Fibroblast of peridontal ligament (primary cell): ENCODE results near the gene CPVL.

Experiments used
- DNase-seq: peaks from one replicate; pipeline ENCODE4 v3.0.0-alpha.2; 2010; ENCODE audit errors: extremely low read depth

CPVL gene

DNA sequence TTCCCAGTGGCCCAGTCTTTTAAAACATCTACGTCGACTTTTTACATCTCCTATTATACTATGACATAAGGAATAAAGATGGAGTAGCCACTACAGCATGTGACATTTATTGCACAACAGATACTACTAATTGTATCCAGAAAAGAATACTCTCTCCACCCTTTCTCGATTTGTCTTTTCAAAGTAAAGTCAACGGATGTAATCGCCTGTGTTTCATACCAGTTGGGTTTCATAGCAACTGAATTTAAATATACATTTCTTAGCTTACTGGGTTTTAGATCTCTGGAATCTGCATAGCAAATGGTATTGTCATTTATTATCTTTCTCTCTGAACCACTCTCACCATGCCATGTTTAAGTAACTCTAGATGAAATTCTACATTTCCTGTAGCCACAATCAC, 101.8 kb downstream of the CPVL start:
- DNase-seq, result peak; percentile 49

DNA sequence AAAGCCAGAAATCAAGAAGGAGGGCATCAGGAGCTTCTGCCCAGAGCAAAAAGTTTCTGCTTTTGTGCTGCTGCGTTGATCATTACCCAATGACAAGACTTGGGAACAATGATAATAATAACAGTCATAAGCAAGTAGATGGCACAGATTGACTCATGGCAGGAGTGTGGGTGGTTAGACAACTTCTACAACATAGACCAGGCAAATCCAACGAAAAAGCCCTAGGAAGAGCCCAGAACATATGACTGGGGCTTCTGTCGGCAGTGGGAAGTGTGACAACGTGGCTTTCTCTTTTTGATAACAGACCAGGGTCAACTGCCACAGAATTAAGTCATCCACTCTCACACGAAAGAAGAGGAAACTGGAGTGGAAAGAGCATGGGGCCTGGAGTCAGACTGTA, 102.8 kb downstream of the CPVL start:
- DNase-seq, result no peak

DNA sequence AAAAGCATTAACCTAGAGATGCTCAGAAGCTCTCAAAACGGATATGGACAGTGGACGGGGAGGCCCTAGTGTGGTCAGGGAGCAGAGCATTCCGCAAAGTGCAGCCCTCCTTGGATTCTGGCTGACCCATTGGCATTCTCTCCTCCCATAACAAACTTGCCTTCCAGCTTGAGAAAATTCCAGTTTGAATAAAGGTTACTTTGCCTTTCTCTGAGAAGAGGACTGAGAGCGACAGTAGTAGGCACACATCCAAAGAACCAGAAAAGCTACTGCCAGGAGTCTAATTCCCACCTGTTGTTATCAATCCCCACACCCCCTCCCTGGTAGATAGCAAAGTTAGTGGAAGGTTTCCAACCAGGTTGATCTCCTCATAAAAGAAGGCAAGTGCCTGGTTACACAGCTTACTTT, 103.5 kb downstream of the CPVL start:
- DNase-seq, result no peak

DNA sequence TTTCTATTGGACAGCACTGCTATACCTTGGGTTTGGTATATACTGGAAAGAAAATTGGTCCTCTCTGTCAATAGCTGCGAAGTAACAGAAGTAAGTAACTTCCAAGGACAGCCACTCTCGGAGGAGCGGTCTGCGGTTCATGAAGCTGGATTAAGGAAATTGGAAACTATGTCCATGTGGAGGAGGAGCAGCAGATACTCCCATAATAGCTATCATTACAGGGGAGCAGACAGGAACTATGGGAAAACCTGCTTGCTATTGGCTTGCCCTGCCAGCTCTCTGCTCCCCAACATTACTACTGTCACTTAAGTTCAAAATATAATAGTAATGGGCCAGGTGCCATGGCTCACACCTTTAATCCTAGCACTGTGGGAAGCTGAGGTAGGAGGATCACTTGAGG, 104.3 kb downstream of the CPVL start:
- no peak for DNase-seq

DNA sequence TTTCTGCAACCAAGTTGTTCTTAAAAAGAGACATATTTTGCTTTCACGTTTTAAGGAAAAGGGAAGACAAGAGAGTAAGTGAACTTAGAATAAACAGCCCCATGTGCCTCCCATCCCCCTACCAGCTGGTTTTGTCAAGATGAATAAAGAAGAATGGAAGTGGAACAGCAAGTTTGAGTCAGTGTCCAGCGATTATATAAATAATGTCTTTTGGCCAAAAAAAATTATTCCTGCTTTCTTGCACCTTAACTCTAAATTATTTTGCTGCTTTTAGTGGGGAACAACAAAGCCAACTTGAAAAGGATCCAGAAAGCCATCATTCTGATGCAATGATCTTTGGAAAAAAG, 105.8 kb downstream of the CPVL start:
- DNase-seq, result no peak

DNA sequence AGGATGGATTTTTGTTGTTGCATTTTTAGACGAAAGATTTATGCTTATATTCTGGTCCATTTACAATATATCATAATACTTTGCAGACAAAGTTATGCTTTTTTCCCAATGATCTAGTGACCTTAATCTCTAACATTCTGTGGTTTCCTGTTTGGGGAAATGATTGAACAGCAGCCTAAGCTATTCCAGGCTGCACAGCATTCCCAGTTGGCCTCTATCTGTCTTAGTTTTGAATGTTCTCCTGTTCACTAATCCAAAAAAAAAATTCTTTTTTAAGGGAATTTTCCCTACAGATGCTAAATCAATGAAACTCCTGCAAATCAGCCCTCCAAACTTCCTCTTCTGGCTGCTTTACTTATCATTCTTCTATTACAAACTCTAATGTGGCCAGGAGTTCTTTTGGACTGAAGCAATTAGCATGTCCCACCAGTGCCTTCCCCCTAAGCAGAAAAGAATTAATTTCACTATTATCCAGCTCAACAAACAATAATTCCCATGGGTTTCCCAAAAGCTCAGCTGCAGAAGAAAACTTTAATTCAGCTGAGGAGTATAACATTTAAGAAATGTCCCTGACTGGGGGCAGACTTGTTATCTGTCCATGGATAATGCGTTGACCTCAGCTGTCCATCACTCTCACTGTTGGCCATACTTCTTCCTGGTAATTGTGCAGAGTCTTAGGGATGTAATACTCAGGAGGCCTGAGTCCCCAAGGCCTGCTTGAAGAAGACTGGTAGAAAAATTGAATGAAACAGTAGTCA, 106.3 kb downstream of the CPVL start:
- DNase-seq, result peak; percentile 32

DNA sequence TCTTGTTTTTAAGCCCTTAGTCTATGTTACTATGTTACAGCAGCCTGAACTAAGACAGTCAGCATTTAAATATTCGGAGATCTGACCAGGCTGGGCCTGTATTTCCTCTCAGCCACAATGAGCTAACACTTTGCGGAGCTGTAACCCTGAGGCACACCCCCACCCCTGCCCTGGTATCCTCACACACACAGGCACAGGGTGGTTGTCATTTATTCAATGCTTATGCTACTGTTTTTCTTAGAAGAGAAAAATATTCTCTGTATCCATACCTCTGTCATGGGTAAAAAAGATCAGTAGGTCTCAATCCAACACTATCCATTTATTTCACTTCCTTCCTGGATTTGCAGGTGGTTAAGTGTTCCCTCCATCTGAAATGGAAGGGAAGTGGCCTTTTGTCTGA, 107.9 kb downstream of the CPVL start:
- DNase-seq, result peak; percentile 15

DNA sequence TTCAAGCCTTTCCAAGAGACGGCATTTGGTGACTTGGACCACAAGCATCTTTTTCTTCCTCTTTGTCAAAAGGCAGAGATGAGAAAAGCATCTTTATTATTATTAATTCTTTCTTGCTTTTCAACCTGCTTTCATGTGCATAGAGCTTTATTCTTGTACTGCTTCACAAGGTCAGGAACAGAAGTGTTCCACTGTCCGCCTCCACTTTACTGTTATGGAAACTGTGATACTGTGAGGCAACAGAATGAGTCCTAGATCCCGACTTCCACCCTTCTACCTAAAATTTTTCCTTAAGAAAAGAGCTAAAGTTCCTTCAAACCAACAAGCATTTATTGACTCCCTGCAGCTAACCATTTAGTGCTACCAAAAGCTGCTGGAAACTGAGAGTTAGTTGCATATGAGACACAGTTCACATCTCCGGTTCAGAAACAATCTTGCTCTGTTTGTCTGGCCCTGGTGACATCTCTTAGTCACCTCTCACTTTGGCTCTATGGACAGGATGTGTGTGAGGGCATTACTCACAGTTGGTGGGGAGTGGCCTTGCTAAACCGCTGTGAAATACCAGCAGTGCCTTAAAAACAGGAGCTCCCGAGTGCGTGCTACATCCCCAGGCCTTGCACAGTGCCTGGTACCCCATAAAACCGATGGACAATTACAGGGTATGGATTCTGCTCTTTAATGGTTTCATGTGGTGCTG, 111.1 kb downstream of the CPVL start:
- DNase-seq, result peak; percentile 43

DNA sequence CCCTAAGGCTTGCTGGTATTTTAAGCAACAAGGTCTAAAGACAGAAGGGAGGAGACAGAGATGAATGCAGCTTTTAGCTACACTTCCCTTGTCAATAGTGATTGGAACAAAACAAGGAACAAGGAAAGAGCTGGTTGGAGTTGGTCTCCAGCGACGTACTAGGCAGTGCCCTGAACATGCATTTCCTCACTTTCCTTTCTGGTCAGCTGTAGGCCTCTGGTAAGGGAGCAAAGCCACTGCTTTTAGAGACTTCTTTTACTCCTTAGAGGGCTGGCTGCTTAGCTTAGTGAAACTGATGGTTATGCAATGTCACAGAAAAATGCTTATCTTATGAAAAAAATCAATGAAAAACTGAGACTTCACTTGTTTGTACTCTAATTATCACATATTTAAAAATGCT, 112.8 kb downstream of the CPVL start:
- DNase-seq, result no peak

DNA sequence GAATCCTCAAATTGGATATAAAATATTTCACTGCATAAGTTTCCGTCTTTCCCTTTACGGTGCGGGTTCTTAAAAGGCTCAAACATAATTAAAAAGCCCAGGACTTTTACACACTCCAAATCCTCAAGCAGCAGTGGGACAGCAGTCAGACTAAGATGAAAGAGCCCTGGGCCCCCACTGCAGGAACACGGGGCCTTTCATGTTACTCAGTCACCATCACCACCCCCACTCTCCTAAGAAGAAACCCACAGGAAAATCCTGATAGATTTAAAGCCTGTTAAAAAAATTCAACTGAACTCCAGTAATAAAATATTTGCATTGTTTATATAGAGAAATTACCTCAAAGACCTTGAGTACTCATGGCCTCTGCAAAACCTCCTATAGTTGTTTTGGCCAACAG, 114.2 kb downstream of the CPVL start:
- DNase-seq, result no peak

DNA sequence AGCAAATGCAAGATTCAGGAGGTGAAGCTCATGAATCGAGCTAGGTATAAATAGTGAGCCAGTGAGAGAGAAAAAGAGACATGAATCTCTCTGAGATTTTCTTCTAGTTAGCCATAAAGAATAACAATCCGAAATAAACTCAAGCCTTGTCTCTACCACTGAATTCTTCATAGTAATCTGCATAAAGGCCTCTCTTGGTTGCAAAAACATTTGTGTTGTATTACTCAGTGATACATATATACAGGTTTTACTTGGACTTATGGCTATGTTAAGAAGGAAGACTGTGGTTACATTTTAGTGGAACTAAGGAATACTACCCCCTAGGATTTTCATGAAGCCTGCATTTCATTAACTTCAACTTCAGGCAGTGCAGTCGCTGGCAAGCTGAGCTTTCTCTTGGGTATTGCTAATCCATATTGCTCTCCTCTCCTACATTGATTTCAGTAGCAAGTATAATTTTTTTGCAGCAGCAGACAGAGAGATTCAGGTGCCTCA, 115.5 kb downstream of the CPVL start:
- DNase-seq, result no peak

DNA sequence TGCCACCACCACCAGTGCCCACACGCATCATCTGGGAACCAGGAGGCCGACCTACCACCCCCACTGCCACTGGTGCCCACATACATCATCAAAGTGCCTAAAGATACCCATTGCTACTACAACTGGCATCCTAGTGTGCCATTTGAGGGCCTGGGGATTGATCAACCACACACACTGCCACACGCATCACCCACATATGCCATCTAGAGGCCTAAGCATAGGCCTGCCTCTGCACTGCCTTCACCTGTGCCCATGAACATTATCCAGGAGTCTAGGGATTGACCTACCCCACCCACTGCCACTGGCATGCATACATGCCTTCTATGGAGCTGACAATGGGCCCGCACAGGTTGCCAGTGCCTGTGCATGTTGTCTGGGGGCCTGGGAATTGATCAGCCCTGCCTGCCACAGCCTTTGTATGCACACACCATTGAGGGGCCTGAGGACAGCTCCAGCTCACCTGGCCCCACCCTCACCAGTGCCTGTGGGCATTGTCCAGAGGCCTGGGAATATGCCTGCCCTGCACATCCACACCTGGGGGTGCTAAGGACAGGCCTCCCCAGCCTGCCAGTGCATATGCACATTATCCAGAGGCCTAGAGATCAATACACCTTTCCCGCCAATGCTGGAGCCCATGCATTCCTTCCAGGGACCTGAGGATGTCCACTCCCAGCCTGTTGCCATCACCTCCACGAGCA, 123.9 kb downstream of the CPVL start:
- DNase-seq, result no peak

DNA sequence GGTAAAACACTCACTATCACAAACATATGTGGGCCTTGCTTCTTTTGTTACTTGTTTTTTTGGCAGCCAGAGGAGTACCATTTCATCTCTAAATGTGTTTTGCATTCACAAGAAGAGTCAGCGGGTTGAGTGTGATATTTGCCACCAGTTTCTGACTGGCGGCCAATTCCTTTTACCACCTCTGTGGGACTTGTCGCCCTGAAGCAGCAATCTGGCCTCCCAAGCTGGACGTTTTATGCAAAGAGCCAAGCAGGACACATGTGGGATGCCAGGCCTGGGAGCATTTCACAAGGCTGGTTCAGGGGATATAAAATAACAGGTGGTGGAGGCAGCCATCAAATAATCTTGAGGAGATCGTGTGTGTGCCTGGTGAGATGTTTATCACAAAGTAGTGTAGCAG, 126.4 kb downstream of the CPVL start:
- DNase-seq, result no peak

DNA sequence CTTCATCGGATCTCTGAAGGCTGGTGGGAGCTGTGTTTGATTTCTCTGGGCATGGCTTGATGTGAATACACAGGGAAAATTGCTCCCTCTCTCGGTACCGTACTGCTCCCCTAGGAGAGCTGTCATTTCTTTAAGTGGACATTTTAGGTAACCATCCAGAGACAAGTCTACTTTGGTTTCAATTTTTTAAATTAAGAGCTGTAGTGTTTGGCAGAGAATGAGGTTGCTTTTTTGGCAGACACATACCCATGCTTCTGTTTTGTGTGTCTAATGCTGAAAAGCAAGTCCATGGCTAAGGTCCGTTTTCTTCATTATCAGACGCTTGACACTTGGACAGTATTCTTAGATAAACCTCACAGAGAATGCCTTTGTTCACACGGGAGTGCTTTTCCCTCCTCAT, 127.0 kb downstream of the CPVL start:
- DNase-seq, result peak; percentile 11

DNA sequence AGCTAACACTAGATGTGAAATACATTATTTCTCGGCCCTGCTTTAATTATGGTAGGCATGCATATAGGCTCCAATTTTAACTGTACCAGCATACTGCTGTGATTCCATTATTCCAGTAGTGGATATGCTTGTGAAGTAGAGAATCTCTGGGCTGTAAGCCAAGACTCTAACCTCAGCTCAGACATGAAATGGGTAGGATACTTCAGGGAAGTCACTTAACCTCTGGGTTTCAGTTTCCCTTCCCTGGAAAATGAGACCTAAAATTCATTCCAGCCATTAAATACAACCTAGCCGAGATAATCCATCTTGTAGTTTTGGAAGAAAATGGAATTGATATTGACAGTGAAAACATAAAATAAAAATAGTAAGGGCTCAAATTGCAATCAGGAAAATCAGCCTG, 128.6 kb downstream of the CPVL start:
- peak; percentile 16 for DNase-seq

DNA sequence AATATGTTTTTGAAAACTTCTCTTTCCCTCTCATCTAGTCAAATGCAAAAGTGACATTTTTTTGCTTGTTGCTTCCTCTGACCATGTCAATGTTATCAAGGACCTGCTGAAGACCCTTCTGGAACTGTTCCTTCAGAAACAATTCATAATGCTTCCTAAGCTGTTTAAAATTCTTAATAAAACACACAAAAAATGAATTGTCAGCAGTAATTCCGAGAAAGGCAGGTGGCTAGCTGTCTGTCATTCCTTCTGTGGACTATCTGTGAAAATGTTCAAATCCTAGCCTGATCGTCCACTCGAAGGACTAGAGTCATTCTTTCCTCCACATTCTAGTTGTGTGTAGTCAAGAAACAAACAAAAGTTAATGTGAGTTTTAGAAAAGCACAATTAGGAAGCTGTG, 131.6 kb downstream of the CPVL start:
- DNase-seq, result no peak

DNA sequence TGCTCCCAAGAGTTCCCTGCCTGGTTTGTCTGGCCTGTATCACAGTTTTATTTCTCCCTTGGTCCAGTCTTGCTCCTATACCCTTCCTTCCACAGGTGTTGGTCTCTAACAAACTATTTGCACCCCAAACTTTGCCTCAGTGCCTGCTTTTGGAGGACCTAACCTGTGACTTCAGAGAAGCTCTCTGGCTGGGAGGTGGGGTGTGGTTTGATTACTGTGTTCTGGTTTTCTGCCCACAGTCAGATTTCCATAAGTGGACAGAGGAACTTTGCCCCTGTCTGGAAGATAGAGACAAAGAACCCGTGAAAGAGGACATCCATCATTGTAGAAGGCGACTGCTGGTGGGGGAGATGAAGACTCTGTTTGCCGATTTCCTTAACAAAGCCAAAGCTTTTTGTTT, 132.4 kb downstream of the CPVL start:
- DNase-seq, result no peak

DNA sequence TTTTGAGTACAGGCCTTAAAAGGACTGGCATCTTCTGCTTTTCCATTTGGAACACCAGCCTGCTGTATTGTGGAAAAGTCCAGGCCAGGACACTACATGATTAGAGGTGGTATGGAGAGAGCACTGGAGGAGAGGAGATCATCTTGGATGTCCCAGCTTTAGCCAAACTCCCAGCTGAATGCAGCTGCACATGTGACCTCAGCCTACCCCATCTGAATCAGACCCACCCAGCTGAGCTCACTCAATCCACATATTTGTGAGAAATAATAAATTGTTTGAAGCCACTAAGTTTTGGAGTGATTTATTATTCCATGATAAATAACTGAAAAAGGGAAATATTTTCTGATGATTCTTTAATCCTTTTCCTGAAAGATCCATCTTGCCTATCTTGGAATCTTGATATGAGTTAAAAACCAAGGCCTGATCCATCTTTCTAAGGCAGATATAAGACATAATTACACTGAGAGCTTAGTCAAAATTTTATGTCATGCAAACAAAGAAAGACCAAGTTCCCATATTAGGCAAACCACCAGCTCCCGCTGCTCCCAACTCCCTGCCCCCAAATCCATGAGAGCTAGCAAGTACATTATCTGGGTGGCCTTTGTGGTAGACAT, 133.1 kb downstream of the CPVL start:
- DNase-seq, result no peak

DNA sequence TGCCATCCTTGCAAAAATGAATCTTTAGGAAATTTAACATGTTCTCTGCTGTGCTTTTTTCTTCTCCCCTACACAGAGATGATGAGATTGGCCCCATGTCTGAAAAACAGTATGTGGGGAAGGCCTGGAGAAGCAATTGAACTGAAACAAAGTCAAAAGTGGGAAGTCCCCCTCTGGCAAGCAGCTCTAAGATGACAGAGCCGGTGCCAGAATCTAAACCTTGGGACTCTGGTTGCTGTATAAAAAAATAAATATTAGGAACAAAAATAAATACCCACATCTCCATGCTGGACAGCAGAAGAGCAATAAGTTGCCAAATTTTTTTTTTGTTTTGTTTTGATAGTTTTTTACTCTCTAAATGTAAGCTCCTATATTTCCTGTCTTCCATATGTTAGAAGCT, 136.4 kb downstream of the CPVL start:
- DNase-seq, result no peak

DNA sequence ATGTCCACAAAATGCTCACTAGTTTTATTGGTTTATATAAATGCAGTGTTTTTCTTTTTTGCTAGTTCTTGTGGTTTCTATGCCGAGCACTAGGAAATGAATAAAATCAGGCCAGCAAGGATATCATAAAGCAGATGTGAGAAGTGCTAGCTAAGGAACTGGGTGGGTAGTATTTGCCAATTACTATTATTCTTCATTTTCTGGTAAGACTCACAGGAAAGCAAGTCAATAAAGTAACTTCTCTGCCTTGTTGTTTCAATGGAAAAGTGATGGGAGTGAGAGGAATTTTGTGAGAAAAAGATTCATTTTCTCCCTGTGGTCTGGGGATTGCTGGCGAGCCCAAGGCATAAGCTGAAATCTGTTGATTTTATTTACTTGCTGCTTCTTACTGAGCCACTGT, 137.7 kb downstream of the CPVL start:
- no peak for DNase-seq

DNA sequence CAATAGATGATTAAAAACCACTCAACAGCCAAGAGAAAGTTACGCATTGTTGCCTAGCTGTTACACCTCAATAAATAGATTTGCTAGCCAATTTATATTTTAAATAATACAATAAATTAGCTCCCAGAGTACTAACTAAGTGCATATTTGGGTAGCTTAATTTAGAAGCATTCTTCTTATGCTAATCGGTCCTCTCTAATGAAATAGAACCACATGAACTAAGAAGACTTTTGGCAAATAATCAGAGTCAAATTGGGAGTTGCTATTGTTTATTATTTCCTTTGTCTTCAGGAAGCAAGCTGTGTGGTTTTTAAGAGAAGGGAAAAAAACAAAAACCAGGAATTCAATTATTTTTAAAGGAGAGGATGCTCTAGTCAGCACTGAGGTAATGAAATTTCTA, 139.2 kb downstream of the CPVL start:
- DNase-seq, result no peak

DNA sequence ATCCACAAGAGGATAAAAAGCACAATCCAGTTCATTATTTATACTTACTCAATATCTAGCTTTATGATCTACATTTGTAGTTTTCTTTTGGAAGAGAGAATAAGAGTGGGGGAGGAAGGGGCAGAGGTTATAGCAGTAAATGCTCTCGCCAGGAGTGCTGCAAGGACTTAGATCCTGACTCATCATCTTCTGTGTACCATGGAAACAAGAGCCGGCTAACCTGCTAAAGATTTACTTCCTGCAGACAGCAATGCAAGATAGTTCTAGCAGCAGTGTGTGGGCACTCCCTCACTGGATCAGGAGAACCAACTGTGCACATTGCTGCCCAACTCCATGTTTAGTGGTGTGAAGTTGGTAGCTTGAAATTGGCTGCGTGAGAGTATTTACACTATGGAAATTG, 140.5 kb downstream of the CPVL start:
- DNase-seq, result no peak

DNA sequence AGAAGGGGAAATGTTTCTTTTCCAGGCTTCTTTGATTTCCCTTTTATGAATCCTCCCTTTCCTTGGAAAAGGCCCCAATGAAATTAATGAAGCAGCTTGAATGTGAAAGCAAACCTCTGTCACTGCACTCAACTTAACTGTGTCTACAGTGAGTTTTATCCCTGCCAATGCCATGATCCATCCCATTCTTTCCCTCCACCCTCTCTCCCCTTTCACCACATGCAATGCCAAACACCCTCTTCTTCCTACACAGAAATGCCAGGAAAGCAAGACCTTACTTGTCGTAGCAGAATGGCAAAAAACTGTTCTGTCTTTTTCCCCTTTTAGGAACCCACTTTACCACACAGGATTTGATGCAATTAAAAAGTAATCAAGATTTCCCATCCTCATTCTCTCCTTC, 140.9 kb downstream of the CPVL start:
- no peak for DNase-seq
